Fibroblast of mammary gland (primary cell): Measurements from ENCODE around the gene PSMC3.

ENCODE experiments used
- DNase-seq: peaks from one replicate; pipeline ENCODE4 v3.0.0-alpha.2; 2010; ENCODE audit warnings: low read depth
- H3K4me3 ChIP-seq: 2 replicates; pipeline ENCODE4 v1.5.1; 2011; ENCODE audit warnings: low read depth, mild to moderate bottlenecking, low read length, moderate library complexity; ENCODE audit not compliant: control insufficient read depth
- TF ChIP-seq, protein P1 (sequence below): conservative IDR thresholded peaks from 2 replicates; pipeline ENCODE4 v1.5.1; 2011; ENCODE audit warnings: low read depth, low read length, inconsistent platforms; ENCODE audit not compliant: control insufficient read depth, insufficient read depth

PSMC3 gene

DNA sequence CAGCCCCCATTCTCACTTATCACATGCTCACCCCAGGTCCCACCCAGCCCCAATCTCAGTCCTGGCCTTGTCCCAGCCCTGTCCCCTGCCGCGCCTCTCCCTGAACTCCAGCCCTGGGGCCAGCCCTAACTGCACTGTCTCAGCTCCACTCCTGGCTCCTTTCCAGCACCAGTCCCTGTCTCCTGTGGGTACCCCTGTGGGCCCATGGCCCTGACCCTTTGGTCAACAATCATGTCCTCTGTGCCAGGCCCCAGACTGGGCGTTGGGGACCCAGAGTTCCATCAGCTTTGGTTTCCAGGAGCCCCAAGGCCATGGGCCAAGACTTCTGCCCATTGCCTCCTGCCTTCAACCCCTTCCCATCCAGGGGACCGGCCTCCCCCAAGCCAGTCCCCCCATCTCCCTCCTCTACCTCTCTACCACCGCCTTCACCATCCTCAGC, 48.6 kb downstream of the PSMC3 start:
- TF ChIP-seq, protein P1, sequence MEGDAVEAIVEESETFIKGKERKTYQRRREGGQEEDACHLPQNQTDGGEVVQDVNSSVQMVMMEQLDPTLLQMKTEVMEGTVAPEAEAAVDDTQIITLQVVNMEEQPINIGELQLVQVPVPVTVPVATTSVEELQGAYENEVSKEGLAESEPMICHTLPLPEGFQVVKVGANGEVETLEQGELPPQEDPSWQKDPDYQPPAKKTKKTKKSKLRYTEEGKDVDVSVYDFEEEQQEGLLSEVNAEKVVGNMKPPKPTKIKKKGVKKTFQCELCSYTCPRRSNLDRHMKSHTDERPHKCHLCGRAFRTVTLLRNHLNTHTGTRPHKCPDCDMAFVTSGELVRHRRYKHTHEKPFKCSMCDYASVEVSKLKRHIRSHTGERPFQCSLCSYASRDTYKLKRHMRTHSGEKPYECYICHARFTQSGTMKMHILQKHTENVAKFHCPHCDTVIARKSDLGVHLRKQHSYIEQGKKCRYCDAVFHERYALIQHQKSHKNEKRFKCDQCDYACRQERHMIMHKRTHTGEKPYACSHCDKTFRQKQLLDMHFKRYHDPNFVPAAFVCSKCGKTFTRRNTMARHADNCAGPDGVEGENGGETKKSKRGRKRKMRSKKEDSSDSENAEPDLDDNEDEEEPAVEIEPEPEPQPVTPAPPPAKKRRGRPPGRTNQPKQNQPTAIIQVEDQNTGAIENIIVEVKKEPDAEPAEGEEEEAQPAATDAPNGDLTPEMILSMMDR: no peak
- DNase-seq: no peak
- H3K4me3 ChIP-seq: no peak overlapping the region

DNA sequence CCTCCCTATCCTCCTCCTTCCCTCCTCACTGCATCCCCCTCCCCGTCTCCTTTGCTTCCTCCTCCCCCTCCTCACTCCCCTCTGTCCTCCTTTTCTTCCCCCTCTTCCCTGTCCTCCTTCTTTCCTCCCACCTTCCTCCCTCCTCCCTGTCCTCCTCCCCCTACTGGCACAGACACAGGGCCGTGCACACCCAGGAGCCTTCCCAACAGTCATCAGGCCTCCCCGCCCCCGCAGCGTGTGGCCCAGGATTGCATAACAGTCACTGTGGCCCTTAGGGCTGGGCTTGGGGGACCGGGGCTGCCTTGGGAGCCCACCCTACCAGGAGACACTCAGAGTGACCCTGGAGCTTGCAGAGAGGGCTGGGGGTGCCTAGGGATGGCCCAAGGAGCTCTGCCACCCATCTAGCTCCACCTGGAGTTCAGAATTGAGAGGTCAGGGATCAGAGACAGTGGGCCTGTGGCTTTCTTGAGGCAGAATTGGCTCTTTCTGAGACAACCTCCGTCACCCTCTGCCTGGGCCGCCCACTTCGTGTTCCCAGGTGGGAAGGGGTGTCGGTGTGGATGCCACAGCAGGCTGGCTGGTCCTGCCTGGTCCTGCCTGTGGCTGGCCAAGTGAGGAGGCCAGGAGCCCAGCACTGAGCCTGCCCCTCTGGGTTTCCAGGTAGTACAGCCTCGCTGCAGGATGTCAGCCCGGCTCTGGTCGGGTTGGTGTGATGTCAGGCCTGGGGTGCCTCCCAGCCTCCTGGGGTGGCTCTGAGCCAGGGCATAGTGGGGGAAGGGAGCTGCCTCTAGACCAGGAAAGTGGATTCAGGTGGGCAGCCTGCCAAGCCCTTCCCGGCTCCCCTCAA, 49.5 kb downstream of the PSMC3 start:
- TF ChIP-seq, protein P1: no peak
- no peak overlapping the region for H3K4me3 ChIP-seq
- DNase-seq: peak; percentile 22

DNA sequence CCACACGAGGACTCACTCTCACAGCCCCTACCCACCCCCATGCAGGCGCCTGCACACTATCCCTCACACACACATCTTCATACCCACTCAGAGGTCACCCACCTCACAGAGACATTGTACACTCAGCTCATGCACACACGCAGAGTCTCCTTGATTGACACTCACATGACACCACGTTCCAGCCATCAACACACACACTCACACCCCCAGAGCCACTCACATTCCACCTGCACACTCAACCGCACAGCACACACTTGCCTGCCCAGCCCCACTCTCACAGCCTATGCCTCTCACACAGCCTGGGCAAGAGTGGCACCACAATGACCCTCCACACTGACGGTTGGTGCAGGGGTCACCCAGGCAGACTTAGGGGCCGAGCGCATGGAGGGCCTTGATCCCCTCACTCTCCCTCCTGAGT, 50.1 kb downstream of the PSMC3 start:
- H3K4me3 ChIP-seq: no peak overlapping the region
- TF ChIP-seq, protein P1: no peak
- no peak for DNase-seq

DNA sequence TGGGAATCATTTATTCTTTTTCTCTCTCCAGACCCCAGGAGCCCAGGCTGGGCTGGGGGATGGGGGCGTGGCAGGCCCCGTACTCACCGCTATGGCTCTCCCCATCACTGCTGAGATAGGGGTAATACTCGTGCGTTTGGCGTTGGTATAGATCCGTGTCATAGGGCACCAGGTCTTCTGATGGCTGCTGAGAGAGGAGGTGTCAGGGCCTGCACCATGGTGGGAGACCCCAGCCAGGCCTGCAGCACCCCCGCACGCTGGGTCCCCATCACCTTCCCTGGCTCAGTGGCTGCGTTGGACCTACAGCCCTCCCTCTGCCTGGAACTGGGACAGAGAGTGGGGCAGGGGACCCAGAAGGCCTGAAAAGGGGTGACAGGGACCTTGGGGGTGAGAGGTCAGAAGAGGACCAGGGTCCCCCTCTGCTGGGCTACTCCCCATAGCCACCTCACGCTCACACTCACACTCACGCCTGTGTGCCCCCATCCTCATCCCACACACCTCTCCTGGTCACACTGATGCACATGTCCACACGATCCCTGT, 50.6 kb downstream of the PSMC3 start:
- no peak overlapping the region for H3K4me3 ChIP-seq
- DNase-seq: no peak
- TF ChIP-seq, protein P1: no peak

DNA sequence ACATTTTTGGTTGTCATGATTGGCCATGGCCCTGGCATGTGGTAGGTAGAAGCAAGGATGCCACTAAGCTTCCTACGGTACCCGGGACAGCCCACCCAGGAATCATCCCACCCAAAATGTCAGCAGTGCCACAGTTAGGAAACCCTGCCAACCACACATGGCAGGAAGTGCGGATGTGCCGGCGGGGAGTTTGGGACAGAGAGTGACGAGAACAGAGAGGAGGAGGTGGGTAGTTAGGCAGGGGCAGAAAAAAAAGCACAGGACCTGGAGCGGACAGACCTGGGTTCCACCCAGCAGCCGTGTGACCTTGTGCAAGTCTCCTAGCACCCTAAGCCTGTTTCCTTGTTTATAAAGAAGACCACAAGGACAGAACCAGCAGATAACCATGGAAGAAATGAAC, 51.2 kb downstream of the PSMC3 start:
- H3K4me3 ChIP-seq: no peak overlapping the region
- TF ChIP-seq, protein P1: no peak
- no peak for DNase-seq

DNA sequence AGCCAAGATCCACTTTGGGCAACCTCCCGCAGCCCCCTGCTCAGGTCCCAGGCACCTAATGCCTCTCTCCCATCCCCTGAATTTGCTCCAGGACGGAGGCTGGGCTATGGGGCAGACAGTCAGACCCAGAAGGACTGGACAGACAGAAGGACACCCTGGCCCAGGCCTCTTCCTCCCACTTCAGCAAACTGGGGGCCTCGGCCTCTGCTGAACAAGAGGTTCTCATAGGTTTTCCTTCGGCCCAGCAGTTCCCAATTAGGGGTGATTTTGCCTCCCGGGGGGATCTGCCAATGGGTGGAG, 51.6 kb downstream of the PSMC3 start:
- no peak for DNase-seq
- no peak overlapping the region for H3K4me3 ChIP-seq
- TF ChIP-seq, protein P1: no peak
